GM21515 (cell line): Measurements from ENCODE around the gene HLA-E.

Experiments
- ATAC-seq: cut with Tn5 transposase; IDR thresholded peaks from one replicate; pipeline ENCODE4 v1.9.1; 2021; ENCODE audit not compliant: unreplicated experiment

Gene HLA-E

DNA sequence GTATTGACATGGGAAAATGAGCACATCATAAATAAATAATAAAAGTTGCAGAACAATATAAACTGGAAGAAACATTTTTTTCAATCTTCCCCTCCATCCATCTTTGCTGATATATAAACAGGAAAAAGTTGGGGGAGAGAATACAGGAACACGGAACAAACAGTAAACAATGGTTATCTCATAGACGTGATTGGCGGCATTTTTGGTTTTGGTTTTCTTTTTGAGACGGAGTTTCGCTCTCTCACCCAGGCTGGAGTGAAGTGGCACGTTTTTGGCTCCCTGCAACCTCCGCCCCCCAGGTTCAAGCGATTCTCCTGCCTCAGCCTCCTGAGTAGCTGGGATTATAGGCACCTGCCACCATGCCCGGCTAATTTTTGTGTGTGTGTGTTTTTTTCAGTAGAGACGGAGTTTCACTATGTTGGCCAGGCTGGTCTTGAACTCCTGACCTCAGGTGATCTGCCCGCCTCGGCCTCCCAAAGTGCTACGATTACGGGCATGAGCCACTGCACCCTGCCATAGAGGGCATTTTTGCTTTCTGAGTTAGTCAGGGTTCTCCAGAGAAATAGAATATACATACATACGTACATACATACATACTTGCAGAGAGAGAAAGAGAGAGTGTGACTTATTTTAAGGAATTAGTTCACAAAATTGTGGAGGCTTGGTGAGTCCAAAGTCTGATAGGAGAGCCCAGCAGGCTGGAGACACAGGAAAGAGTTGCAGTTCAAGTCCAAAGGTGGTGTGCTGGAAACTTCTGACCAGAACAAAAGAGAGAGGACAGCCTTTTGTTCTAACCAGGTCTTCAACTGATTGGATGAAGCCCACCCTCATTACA is 44.4 kb downstream of the HLA-E start:
- ATAC-seq, result no peak

DNA sequence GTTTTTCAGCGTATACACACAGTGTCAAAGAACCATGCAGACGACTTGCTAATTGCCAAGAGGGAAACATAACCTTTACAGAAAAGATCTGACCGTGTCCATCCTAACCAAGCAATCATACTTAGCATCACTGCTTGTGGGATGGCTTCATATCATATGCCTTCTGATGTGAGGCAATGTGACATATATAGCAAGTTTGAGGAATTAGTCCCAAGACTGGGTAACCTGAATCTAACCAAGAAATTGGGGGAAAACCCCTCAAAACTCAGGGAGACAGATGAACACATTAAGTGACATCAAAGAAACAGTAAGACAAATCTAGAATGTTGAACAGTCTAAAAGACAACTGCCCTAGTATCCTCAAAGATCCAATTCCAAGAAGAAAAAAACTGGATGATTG is 48.6 kb downstream of the HLA-E start:
- ATAC-seq, result no peak

- peak; percentile 60 for ATAC-seq
Observed at GRCh38 chr6:30541515-30542403, 52.5 kb downstream of the HLA-E start.

GRCh38 chr6:30542404-30542725 is 53.1 kb downstream of the HLA-E start:
- no peak for ATAC-seq

DNA sequence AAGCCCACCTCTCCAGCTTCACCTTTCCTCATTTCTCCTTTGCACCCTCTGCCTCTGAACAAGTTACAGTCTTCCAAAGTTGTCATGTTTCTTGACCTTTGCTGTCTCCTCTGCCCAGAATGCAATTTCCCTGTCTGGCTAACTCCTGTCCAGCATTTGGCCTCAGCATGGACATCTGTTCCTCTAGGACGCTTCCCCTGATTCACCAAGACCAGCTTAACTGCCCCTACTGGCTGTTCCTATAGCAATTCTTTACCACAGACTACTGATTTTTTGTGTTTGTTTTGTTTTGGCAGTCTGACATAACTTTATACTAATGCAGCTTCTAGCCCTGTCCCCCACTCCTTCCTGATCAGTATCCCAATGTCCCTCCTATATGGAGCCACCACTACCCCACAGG is 53.6 kb downstream of the HLA-E start:
- ATAC-seq, result no peak
